ENCODE results near the gene MARCKSL1. TPM values are rescaled to one million over a fixed set of nuclear protein-coding genes. Genes with fewer than 3 reads are reported as not detected.

The MARCKSL1 gene
- total and polyA plus RNA-seq, 4 donors = 28.4 to 78.4 (median 39.5) TPM

GRCh38 chr1:32336963-32337675 is 1.1 kb upstream of the MARCKSL1 start:
- 21 to 40% methylated on average over 8 of the region's 8 CpGs for WGBS, 2 donors
- H3K9ac ChIP-seq (ENCODE audit: insufficient read depth in 1 of 2, low read length in 2 of 2) = no peak overlapping the region
- H3K4me1 ChIP-seq (ENCODE audit: control insufficient read depth in 5 of 5, insufficient read depth in 5 of 5, low read length in 5 of 5) = peaks cover 0 to 30% (median 25%) of the 10 kb centered on the region in 5 donors
- no peak overlapping the region for H3K4me3 ChIP-seq
- H3K36me3 ChIP-seq (ENCODE audit: control insufficient read depth in 4 of 4, insufficient read depth in 4 of 4, low read length in 4 of 4) = peaks cover 6 to 20% (median 8%) of the 10 kb centered on the region in 4 donors
- no peaks in the 10 kb centered on the region for H3K27me3 ChIP-seq (ENCODE audit: control insufficient read depth in 3 of 3, insufficient read depth in 3 of 3, low read length in 2 of 3)
- DNase-seq (peak in 1 of 3 donors; percentile 32), ATAC-seq (ENCODE audit: insufficient read depth, low FRiP score) (no peak)
- H3K9me3 ChIP-seq (ENCODE audit: control insufficient read depth in 4 of 4, insufficient read depth in 3 of 4, low read length in 3 of 4) = no peaks in the 10 kb centered on the region
- peak overlapping the region in 1 of 2 donors; percentile 26 for H3K27ac ChIP-seq (ENCODE audit: low read depth in 1 of 2, low read length in 1 of 2)
- no peak for TF ChIP-seq CTCF (IDR thresholded peaks at IDR 0.05; ENCODE audit: control extremely low read depth, extremely low read depth)

GRCh38 chr1:32336591-32336932 is 529 bp upstream of the MARCKSL1 start:
- ATAC-seq (ENCODE audit: insufficient read depth, low FRiP score) (no peak), DNase-seq (no peak)
- Histone ChIP-seq H3K9ac (ENCODE audit: insufficient read depth in 1 of 2, low read length in 2 of 2) (no peak overlapping the region), H3K27me3 (ENCODE audit: control insufficient read depth in 3 of 3, insufficient read depth in 3 of 3, low read length in 2 of 3) (no peaks in the 10 kb centered on the region), H3K27ac (ENCODE audit: low read depth in 1 of 2, low read length in 1 of 2) (no peak overlapping the region), H3K36me3 (ENCODE audit: control insufficient read depth in 4 of 4, insufficient read depth in 4 of 4, low read length in 4 of 4) (peaks cover 8 to 20% (median 13%) of the 10 kb centered on the region in 4 donors), H3K9me3 (ENCODE audit: control insufficient read depth in 4 of 4, insufficient read depth in 3 of 4, low read length in 3 of 4) (no peaks in the 10 kb centered on the region), H3K4me3 (no peak overlapping the region), H3K4me1 (ENCODE audit: control insufficient read depth in 5 of 5, insufficient read depth in 5 of 5, low read length in 5 of 5) (peaks cover 0 to 30% (median 21%) of the 10 kb centered on the region in 5 donors)
- 31 to 34% methylated on average over 15 of the region's 15 CpGs for WGBS, 2 donors
- no peak for TF ChIP-seq CTCF (IDR thresholded peaks at IDR 0.05; ENCODE audit: control extremely low read depth, extremely low read depth)

GRCh38 chr1:32335535-32335789 is 571 bp downstream of the MARCKSL1 start:
- Histone ChIP-seq H3K9me3 (ENCODE audit: control insufficient read depth in 4 of 4, insufficient read depth in 3 of 4, low read length in 3 of 4) (no peaks in the 10 kb centered on the region), H3K27me3 (ENCODE audit: control insufficient read depth in 3 of 3, insufficient read depth in 3 of 3, low read length in 2 of 3) (no peaks in the 10 kb centered on the region), H3K27ac (ENCODE audit: low read depth in 1 of 2, low read length in 1 of 2) (peak overlapping the region in 1 of 2 donors; percentile 57), H3K36me3 (ENCODE audit: control insufficient read depth in 4 of 4, insufficient read depth in 4 of 4, low read length in 4 of 4) (peaks cover 12 to 25% (median 19%) of the 10 kb centered on the region in 4 donors), H3K4me1 (ENCODE audit: control insufficient read depth in 5 of 5, insufficient read depth in 5 of 5, low read length in 5 of 5) (peaks cover 0 to 30% (median 21%) of the 10 kb centered on the region in 5 donors), H3K4me3 (peak overlapping the region; percentile 51), H3K9ac (ENCODE audit: insufficient read depth in 1 of 2, low read length in 2 of 2) (no peak overlapping the region)
- 0 to 1% methylated on average over 26 to 34 of the region's 34 CpGs for WGBS, 2 donors
- DNase-seq (no peak), ATAC-seq (ENCODE audit: insufficient read depth, low FRiP score) (no peak)
- TF ChIP-seq CTCF (IDR thresholded peaks at IDR 0.05; ENCODE audit: control extremely low read depth, extremely low read depth) = no peak

Measured in lung (tissue), 12 donors.